Upper lobe of left lung (tissue), 4 donors: Measurements from ENCODE around the gene KCNA3.
A peak's percentile ranks its signal among the peaks of the same experiment; 100 is the strongest.

Experiments
- CTCF ChIP-seq, 6 experiments: fragments of 450-650 bp in 4 of 6; fragments of 200-600 bp in 2 of 6; sonication (generic) in 2 of 6; IDR thresholded peaks; one replicate each; pipeline ENCODE4 v1.5.1; 2016 to 2019; ENCODE audit warnings: antibody characterized with exemption in 6 of 6
- EP300 ChIP-seq, 4 donors: sonication (generic); formaldehyde crosslinking; IDR thresholded peaks; one replicate each; pipeline ENCODE4 v1.5.1; 2017; ENCODE audit warnings: antibody characterized with exemption in 4 of 4, control low read depth in 2 of 4

GRCh38 chr1:110647254-110647891, 27.4 kb downstream of the KCNA3 start:
- peak in 2 of 4 donors; percentile 6 to 77 for TF ChIP-seq EP300 (IDR thresholded peaks at IDR 0.05)
- no peak for TF ChIP-seq CTCF (IDR thresholded peaks at IDR 0.05)
